SK-N-SH (cell line): ENCODE results near the gene STK38.

ENCODE experiments used
- MXI1 ChIP-seq: IDR thresholded peaks from 2 replicates; pipeline ENCODE4 v1.6.1; 2012; ENCODE audit warnings: mild to moderate bottlenecking, low read depth, low read length, improper control_type of control experiment
- NRF1 ChIP-seq: IDR thresholded peaks from 2 replicates; pipeline ENCODE4 v1.6.1; 2012; ENCODE audit warnings: low read depth, mild to moderate bottlenecking, low read length
- POLR2AphosphoS5 ChIP-seq: IDR thresholded peaks from 2 replicates; pipeline ENCODE4 v1.6.1; 2012; ENCODE audit warnings: low read depth, low read length
- RXRA ChIP-seq: IDR thresholded peaks from 2 replicates; pipeline ENCODE4 v1.4.0; 2012; ENCODE audit warnings: low read depth, mild to moderate bottlenecking, borderline replicate concordance
- SIN3A ChIP-seq: IDR thresholded peaks from 2 replicates; pipeline ENCODE4 v1.6.1; 2012; ENCODE audit warnings: low read depth, mild to moderate bottlenecking, low read length, moderate library complexity, borderline replicate concordance
- SMC3 ChIP-seq: IDR thresholded peaks from 2 replicates; pipeline ENCODE4 v1.6.1; 2012; ENCODE audit warnings: low read depth, low read length, improper control_type of control experiment
- TAF1 ChIP-seq: IDR thresholded peaks from 2 replicates; pipeline ENCODE4 v1.6.1; 2012; ENCODE audit warnings: low read depth, mild to moderate bottlenecking, low read length, moderate library complexity, borderline replicate concordance
- TEAD4 ChIP-seq: IDR thresholded peaks from 2 replicates; pipeline ENCODE4 v1.4.0; 2012; ENCODE audit warnings: mild to moderate bottlenecking, borderline replicate concordance; ENCODE audit not compliant: insufficient read depth
- TF ChIP-seq, protein P1 (sequence below): fragments of 200-600 bp; sonication (generic); IDR thresholded peaks from 2 replicates; pipeline ENCODE4 v1.6.1; 2017; ENCODE audit warnings: antibody characterized with exemption, mild to moderate bottlenecking, moderate library complexity
- TF ChIP-seq, protein P2 (sequence below): IDR thresholded peaks from 2 replicates; pipeline ENCODE4; 2012

- TF ChIP-seq RXRA (no peak), MXI1 (no peak), SMC3 (no peak), TAF1 (no peak), NRF1 (no peak), POLR2AphosphoS5 (no peak), SIN3A (no peak), TEAD4 (no peak)
- TF ChIP-seq, protein P1, sequence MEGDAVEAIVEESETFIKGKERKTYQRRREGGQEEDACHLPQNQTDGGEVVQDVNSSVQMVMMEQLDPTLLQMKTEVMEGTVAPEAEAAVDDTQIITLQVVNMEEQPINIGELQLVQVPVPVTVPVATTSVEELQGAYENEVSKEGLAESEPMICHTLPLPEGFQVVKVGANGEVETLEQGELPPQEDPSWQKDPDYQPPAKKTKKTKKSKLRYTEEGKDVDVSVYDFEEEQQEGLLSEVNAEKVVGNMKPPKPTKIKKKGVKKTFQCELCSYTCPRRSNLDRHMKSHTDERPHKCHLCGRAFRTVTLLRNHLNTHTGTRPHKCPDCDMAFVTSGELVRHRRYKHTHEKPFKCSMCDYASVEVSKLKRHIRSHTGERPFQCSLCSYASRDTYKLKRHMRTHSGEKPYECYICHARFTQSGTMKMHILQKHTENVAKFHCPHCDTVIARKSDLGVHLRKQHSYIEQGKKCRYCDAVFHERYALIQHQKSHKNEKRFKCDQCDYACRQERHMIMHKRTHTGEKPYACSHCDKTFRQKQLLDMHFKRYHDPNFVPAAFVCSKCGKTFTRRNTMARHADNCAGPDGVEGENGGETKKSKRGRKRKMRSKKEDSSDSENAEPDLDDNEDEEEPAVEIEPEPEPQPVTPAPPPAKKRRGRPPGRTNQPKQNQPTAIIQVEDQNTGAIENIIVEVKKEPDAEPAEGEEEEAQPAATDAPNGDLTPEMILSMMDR = no peak
- TF ChIP-seq, protein P2, sequence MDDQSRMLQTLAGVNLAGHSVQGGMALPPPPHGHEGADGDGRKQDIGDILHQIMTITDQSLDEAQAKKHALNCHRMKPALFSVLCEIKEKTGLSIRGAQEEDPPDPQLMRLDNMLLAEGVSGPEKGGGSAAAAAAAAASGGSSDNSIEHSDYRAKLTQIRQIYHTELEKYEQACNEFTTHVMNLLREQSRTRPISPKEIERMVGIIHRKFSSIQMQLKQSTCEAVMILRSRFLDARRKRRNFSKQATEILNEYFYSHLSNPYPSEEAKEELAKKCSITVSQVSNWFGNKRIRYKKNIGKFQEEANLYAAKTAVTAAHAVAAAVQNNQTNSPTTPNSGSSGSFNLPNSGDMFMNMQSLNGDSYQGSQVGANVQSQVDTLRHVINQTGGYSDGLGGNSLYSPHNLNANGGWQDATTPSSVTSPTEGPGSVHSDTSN = no peak
These were observed 42.3 kb downstream of the STK38 start for GRCh38 chr6:36504982-36505381.
